DND-41 (cell line): Measurements from ENCODE around the gene ARL4A.

Experiments used
- ATAC-seq: fragments of 200-7000 bp; cut with Tn5 transposase; 3 replicates; pipeline ENCODE4 v1.9.1; 2021; ENCODE audit warnings: low read depth; ENCODE audit not compliant: insufficient read depth
- DNase-seq: peaks from one replicate; pipeline ENCODE4 v3.0.0-alpha.2; 2020
- H2AFZ ChIP-seq: 2 replicates; pipeline ENCODE4 v1.6.0; 2012; ENCODE audit warnings: low read depth, low read length
- H3K27ac ChIP-seq: 2 replicates; pipeline ENCODE4 v1.5.1; 2012; ENCODE audit warnings: low read length, inconsistent platforms
- H3K27me3 ChIP-seq: fragments of 200-600 bp; sonication (generic); 2 replicates; pipeline ENCODE4 v1.6.0; 2012; ENCODE audit warnings: low read length, mild to moderate bottlenecking, inconsistent platforms; ENCODE audit not compliant: insufficient read depth, poor library complexity
- H3K36me3 ChIP-seq: 2 replicates; pipeline ENCODE4 v1.5.1; 2012; ENCODE audit warnings: low read length, inconsistent platforms; ENCODE audit not compliant: insufficient read depth
- H3K4me1 ChIP-seq: 2 replicates; pipeline ENCODE4 v1.5.1; 2012; ENCODE audit warnings: mild to moderate bottlenecking, low read length; ENCODE audit not compliant: insufficient read depth
- H3K4me2 ChIP-seq: 2 replicates; pipeline ENCODE4 v1.6.0; 2012; ENCODE audit warnings: mild to moderate bottlenecking, moderate library complexity, low read length, inconsistent platforms; ENCODE audit not compliant: insufficient read depth
- H3K4me3 ChIP-seq, 2 experiments: fragments of 200-600 bp in 1 of 2; shearing (Covaris generic) in 1 of 2; 2 replicates each; pipeline ENCODE4 v1.5.1; 2012 to 2016; ENCODE audit warnings: inconsistent platforms in 2 of 2, low read length in 2 of 2, mild to moderate bottlenecking in 2 of 2, low read depth in 1 of 2, moderate library complexity in 1 of 2
- H3K79me2 ChIP-seq: 2 replicates; pipeline ENCODE4 v1.6.0; 2012; ENCODE audit warnings: low read length, inconsistent platforms; ENCODE audit not compliant: insufficient read depth
- H3K9ac ChIP-seq: 2 replicates; pipeline ENCODE4 v1.6.0; 2012; ENCODE audit warnings: low read depth, mild to moderate bottlenecking, inconsistent platforms, low read length, moderate library complexity
- H3K9me3 ChIP-seq: 2 replicates; pipeline ENCODE4 v1.5.1; 2012; ENCODE audit warnings: low read length, moderate library complexity, mild to moderate bottlenecking, inconsistent platforms; ENCODE audit not compliant: insufficient read depth, severe bottlenecking
- H4K20me1 ChIP-seq: 2 replicates; pipeline ENCODE4 v1.6.0; 2012; ENCODE audit warnings: low read length; ENCODE audit not compliant: insufficient read depth
- CTCF ChIP-seq: IDR thresholded peaks from 2 replicates; pipeline ENCODE4 v1.5.1; 2012; ENCODE audit warnings: borderline replicate concordance, low read length, moderate library complexity, mild to moderate bottlenecking; ENCODE audit not compliant: poor library complexity, severe bottlenecking; ENCODE audit errors: extremely low read depth
- EZH2 ChIP-seq: IDR thresholded peaks from 3 replicates; pipeline ENCODE4 v1.6.1; 2012; ENCODE audit warnings: borderline replicate concordance, low read depth, mild to moderate bottlenecking, moderate library complexity, low read length, inconsistent platforms; ENCODE audit not compliant: severe bottlenecking

ARL4A gene

GRCh38 chr7:12692479-12693259, 5.2 kb downstream of the ARL4A start:
- H2AFZ ChIP-seq: no peak overlapping the region
- H3K4me2 ChIP-seq: no peak overlapping the region
- no peak; the same call in 2 of the 3 replicates for ATAC-seq
- no peaks in the 10 kb centered on the region for H3K9me3 ChIP-seq
- H3K4me3 ChIP-seq: no peak overlapping the region
- no peak overlapping the region for H3K9ac ChIP-seq
- TF ChIP-seq CTCF (no peak), EZH2 (no peak)
- H3K79me2 ChIP-seq: no peaks in the 10 kb centered on the region
- H3K4me1 ChIP-seq: no peaks in the 10 kb centered on the region
- no peak for DNase-seq
- H3K27me3 ChIP-seq: no peaks in the 10 kb centered on the region
- H3K27ac ChIP-seq: no peak overlapping the region
- no peaks in the 10 kb centered on the region for H3K36me3 ChIP-seq
- H4K20me1 ChIP-seq: no peaks in the 10 kb centered on the region

GRCh38 chr7:12694817-12695216, 7.4 kb downstream of the ARL4A start:
- H2AFZ ChIP-seq: no peak overlapping the region
- no peaks in the 10 kb centered on the region for H4K20me1 ChIP-seq
- no peaks in the 10 kb centered on the region for H3K9me3 ChIP-seq
- no peaks in the 10 kb centered on the region for H3K4me1 ChIP-seq
- H3K27ac ChIP-seq: no peak overlapping the region
- H3K79me2 ChIP-seq: no peaks in the 10 kb centered on the region
- H3K36me3 ChIP-seq: no peaks in the 10 kb centered on the region
- H3K27me3 ChIP-seq: no peaks in the 10 kb centered on the region
- ATAC-seq: no peak
- TF ChIP-seq CTCF: no peak
- TF ChIP-seq EZH2: no peak
- no peak overlapping the region for H3K4me3 ChIP-seq
- H3K9ac ChIP-seq: no peak overlapping the region
- DNase-seq: no peak
- no peak overlapping the region for H3K4me2 ChIP-seq

GRCh38 chr7:12695965-12696364, 8.5 kb downstream of the ARL4A start:
- TF ChIP-seq EZH2: no peak
- no peak for TF ChIP-seq CTCF
- no peak for DNase-seq
- no peak overlapping the region for H3K27ac ChIP-seq
- ATAC-seq: no peak
- no peak overlapping the region for H3K9ac ChIP-seq
- no peak overlapping the region for H3K4me3 ChIP-seq
- H3K9me3 ChIP-seq: no peaks in the 10 kb centered on the region
- H3K27me3 ChIP-seq: no peaks in the 10 kb centered on the region
- no peak overlapping the region for H3K4me2 ChIP-seq
- no peaks in the 10 kb centered on the region for H4K20me1 ChIP-seq
- no peak overlapping the region for H2AFZ ChIP-seq
- H3K79me2 ChIP-seq: no peaks in the 10 kb centered on the region
- H3K4me1 ChIP-seq: no peaks in the 10 kb centered on the region
- no peaks in the 10 kb centered on the region for H3K36me3 ChIP-seq

GRCh38 chr7:12699299-12699698, 11.9 kb downstream of the ARL4A start:
- DNase-seq (no peak), ATAC-seq (no peak)
- Histone ChIP-seq H3K4me1 (no peaks in the 10 kb centered on the region), H3K79me2 (no peaks in the 10 kb centered on the region), H3K27me3 (no peaks in the 10 kb centered on the region), H2AFZ (no peak overlapping the region), H3K4me2 (no peak overlapping the region), H3K9ac (no peak overlapping the region), H3K36me3 (no peaks in the 10 kb centered on the region), H3K9me3 (no peaks in the 10 kb centered on the region), H3K4me3 (no peak overlapping the region), H4K20me1 (no peaks in the 10 kb centered on the region), H3K27ac (no peak overlapping the region)
- TF ChIP-seq CTCF: no peak
